Ascending aorta (tissue), 2 donors: ENCODE measurements around the gene CEP85. TPM values are rescaled to one million over a fixed set of nuclear protein-coding genes. Genes with fewer than 3 reads are reported as not detected.

ENCODE experiments used
- DNase-seq, 2 donors: peaks; one replicate each; pipeline ENCODE4 v3.0.0-alpha.2; 2019; ENCODE audit warnings: low spot score in 2 of 2
- H3K27ac ChIP-seq, 2 donors: fragments of 200-600 bp; sonication (generic); one replicate each; pipeline ENCODE4 v1.5.1; 2016 to 2017; ENCODE audit warnings: mild to moderate bottlenecking in 1 of 2
- H3K27me3 ChIP-seq: fragments of 200-600 bp; sonication (generic); one replicate; pipeline ENCODE4 v1.5.1; 2017
- H3K36me3 ChIP-seq, 2 donors: fragments of 200-600 bp; sonication (generic); one replicate each; pipeline ENCODE4 v1.5.1; 2016
- H3K4me1 ChIP-seq, 2 donors: fragments of 200-600 bp; sonication (generic); one replicate each; pipeline ENCODE4 v1.5.1; 2016 to 2017; ENCODE audit warnings: mild to moderate bottlenecking in 1 of 2
- H3K4me3 ChIP-seq, 2 donors: fragments of 200-600 bp; sonication (generic); one replicate each; pipeline ENCODE4 v1.5.1; 2016 to 2017; ENCODE audit warnings: mild to moderate bottlenecking in 1 of 2
- H3K9me3 ChIP-seq, 2 donors: fragments of 200-600 bp; sonication (generic); one replicate each; pipeline ENCODE4 v1.5.1; 2016
- CTCF ChIP-seq, 3 experiments: fragments of 200-600 bp in 2 of 3; fragments of 450-650 bp in 1 of 3; sonication (generic) in 2 of 3; IDR thresholded peaks; one replicate each; pipeline ENCODE4 v1.5.1; 2016 to 2019; ENCODE audit warnings: antibody characterized with exemption in 3 of 3, mild to moderate bottlenecking in 1 of 3, moderate library complexity in 1 of 3
- intact Hi-C: fragments of 100-400 bp; cut with DNase I; formaldehyde crosslinking; loops from one replicate; pipeline ENCODE4 v1.15.1; 2023
- total RNA-seq: library from RNA; depleted of rRNA; stranded (reverse); fragments of >200 nt; gene quantifications from one replicate; pipeline ENCODE4 v1.1.0, GENCODE V29; 2016

CEP85 gene
- total RNA-seq, 1 donor from 2014 or later: 5.0 TPM

- TF ChIP-seq CTCF (IDR thresholded peaks at IDR 0.05): peak in 1 of 3 experiments; percentile 14
- intact Hi-C loops: loop anchor here (2.0 kb wide), 1 partner anchor 51 kb away; the partner anchor contains the start of gene CEP85
- no peak for DNase-seq
- no peaks in the 10 kb centered on the region for H3K36me3 ChIP-seq
- peak overlapping the region; percentile 61 for H3K27ac ChIP-seq
- H3K9me3 ChIP-seq: no peaks in the 10 kb centered on the region
- H3K27me3 ChIP-seq: no peaks in the 10 kb centered on the region
- no peak overlapping the region for H3K4me3 ChIP-seq
- peaks cover 13 to 28% of the 10 kb centered on the region in 2 donors for H3K4me1 ChIP-seq
These were observed 51.5 kb downstream of the CEP85 start for GRCh38 chr1:26285366-26286063.

- Histone ChIP-seq H3K36me3 (no peaks in the 10 kb centered on the region), H3K9me3 (no peaks in the 10 kb centered on the region), H3K4me1 (peaks cover 8 to 23% of the 10 kb centered on the region in 2 donors), H3K27ac (peak overlapping the region; percentile 5 to 29), H3K4me3 (no peak overlapping the region), H3K27me3 (no peaks in the 10 kb centered on the region)
- no peak for DNase-seq
- no peak for TF ChIP-seq CTCF (IDR thresholded peaks at IDR 0.05)
- intact Hi-C loops: no loop called here
These were observed 52.0 kb downstream of the CEP85 start for GRCh38 chr1:26286064-26286416.

DNA sequence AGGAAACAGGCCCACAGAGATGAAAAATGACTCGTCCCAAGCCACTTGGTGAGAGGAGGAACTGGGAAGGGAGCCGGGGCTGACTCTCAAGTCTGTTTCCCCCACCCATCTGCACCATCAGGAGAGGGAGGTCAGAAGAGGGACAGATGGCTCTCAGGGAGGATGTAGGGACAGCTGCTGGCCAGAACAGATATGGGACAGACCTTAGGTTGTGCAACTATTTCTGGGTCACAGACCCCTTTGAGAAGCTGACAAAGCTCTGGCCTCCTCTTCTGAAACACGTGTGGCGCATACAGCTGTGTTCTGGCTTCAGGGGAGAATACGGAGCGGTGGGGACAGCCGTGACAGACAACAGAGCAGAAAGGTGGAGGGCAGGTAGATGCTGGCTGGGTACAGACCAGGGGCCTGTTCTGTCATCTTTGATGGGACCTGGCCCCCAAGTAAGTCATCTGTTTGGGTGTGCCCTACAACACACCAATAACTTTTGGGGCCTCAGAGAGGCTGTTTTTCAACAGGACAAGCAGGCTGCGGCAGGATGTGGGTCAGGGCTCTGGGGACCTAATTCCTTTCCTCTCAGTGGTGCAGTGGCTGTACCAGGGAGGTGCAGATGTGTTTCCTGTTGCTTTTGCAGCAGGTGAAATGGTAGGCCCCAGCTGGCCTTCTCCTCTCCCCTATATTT, 53.2 kb downstream of the CEP85 start:
- Histone ChIP-seq H3K36me3 (no peaks in the 10 kb centered on the region), H3K4me1 (peaks cover 4 to 14% of the 10 kb centered on the region in 2 donors), H3K27me3 (no peaks in the 10 kb centered on the region), H3K4me3 (no peak overlapping the region), H3K27ac (peak overlapping the region in 1 of 2 donors; percentile 44), H3K9me3 (no peaks in the 10 kb centered on the region)
- DNase-seq: no peak
- intact Hi-C loops: no loop called here
- TF ChIP-seq CTCF (IDR thresholded peaks at IDR 0.05): no peak

GRCh38 chr1:26287811-26288210, 53.8 kb downstream of the CEP85 start:
- no peaks in the 10 kb centered on the region for H3K36me3 ChIP-seq
- H3K4me3 ChIP-seq: no peak overlapping the region
- no peak for DNase-seq
- no peak for TF ChIP-seq CTCF (IDR thresholded peaks at IDR 0.05)
- intact Hi-C loops: no loop called here
- H3K27ac ChIP-seq: peak overlapping the region; percentile 5 to 44
- peaks cover 4 to 14% of the 10 kb centered on the region in 2 donors for H3K4me1 ChIP-seq
- H3K27me3 ChIP-seq: no peaks in the 10 kb centered on the region
- no peaks in the 10 kb centered on the region for H3K9me3 ChIP-seq

DNA sequence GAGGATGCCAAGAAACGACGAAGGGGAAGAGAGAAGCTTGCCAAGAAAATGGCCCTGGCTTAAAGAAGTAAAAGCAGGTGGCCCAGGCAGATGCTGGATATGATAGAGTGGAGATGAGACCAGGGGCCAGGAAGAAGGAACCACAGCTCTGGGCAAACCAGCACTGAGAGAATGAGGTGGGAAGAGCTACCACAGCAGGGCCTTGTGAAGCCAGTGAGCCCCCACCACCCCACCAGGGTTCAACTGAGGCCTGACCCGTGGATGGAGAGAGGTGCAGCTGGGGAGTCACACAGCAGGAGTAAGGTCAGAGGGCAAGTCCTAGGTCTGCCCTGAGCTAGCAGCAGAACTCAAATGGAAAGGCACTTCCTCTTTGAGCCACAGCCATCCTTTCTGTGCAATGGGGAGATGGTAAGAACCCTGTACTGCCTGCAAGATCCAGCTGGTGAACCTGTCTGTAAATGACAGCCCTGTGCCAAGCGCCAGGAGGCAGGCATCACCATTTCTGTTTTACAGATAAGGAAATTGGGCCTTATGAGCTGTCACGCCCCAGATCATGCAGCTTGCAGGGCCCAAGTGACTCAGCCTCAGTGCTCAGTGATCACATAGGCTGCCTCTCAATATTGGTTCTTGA, 54.4 kb downstream of the CEP85 start:
- TF ChIP-seq CTCF (IDR thresholded peaks at IDR 0.05): no peak
- Histone ChIP-seq H3K9me3 (no peaks in the 10 kb centered on the region), H3K4me1 (peaks cover 4 to 14% of the 10 kb centered on the region in 2 donors), H3K36me3 (no peaks in the 10 kb centered on the region), H3K27ac (peak overlapping the region; percentile 5 to 20), H3K4me3 (no peak overlapping the region), H3K27me3 (no peaks in the 10 kb centered on the region)
- no peak for DNase-seq
- intact Hi-C loops: no loop called here
